Sigmoid colon (tissue), 7 donors: Measurements from ENCODE around the gene LDLRAD2. TPM values are rescaled to one million over a fixed set of nuclear protein-coding genes. Genes with fewer than 3 reads are reported as not detected.
A peak's percentile ranks its signal among the peaks of the same experiment; 100 is the strongest.

Source experiments
- DNase-seq: peaks from one replicate; pipeline ENCODE4 v3.0.0-alpha.2; 2019
- H3K27ac ChIP-seq, 4 donors: fragments of 200-600 bp; sonication (generic); one replicate each; pipeline ENCODE4 v1.5.1; 2016 to 2019; ENCODE audit warnings: mild to moderate bottlenecking in 1 of 4
- H3K27me3 ChIP-seq, 3 donors: fragments of 200-600 bp; sonication (generic); one replicate each; pipeline ENCODE4 v1.5.1; 2019; ENCODE audit warnings: mild to moderate bottlenecking in 1 of 3
- H3K36me3 ChIP-seq, 4 donors: fragments of 200-600 bp; sonication (generic); one replicate each; pipeline ENCODE4 v1.5.1; 2016 to 2019
- H3K4me1 ChIP-seq, 4 donors: fragments of 200-600 bp; sonication (generic); one replicate each; pipeline ENCODE4 v1.5.1; 2017 to 2019
- H3K4me3 ChIP-seq, 4 donors: fragments of 200-600 bp; sonication (generic); one replicate each; pipeline ENCODE4 v1.5.1; 2017 to 2019; ENCODE audit warnings: mild to moderate bottlenecking in 2 of 4, moderate library complexity in 1 of 4
- H3K9me3 ChIP-seq, 4 donors: fragments of 200-600 bp in 3 of 4; sonication (generic) in 3 of 4; one replicate each; pipeline versions ENCODE4 v1.5.1 to v1.6.1; 2013 to 2019
- CTCF ChIP-seq, 4 experiments: fragments of 450-650 bp in 3 of 4; fragments of 200-600 bp in 1 of 4; IDR thresholded peaks; one replicate each; pipeline ENCODE4 v1.5.1; 2016 to 2019; ENCODE audit warnings: antibody characterized with exemption in 4 of 4, mild to moderate bottlenecking in 3 of 4, moderate library complexity in 2 of 4
- EP300 ChIP-seq, 4 donors: sonication (generic); formaldehyde crosslinking; IDR thresholded peaks; one replicate each; pipeline ENCODE4 v1.6.1; 2017; ENCODE audit warnings: antibody characterized with exemption in 4 of 4
- POLR2A ChIP-seq, 2 donors: fragments of 450-650 bp; IDR thresholded peaks; one replicate each; pipeline ENCODE4 v1.6.1; 2016; ENCODE audit warnings: antibody characterized with exemption in 2 of 2, mild to moderate bottlenecking in 2 of 2, moderate library complexity in 2 of 2
- POLR2AphosphoS5 ChIP-seq, 4 donors: sonication (generic); formaldehyde crosslinking; IDR thresholded peaks; one replicate each; pipeline ENCODE4 v1.6.1; 2017; ENCODE audit warnings: antibody characterized with exemption in 4 of 4
- WGBS, 2 donors: extraction: QIAGEN DNeasy Blood & Tissue Kit; methylation state at CpG; one replicate each; pipeline ENCODE4 v1.1.7; 2013; 5-methylcytosine and 5-hydroxymethylcytosine counted together
- intact Hi-C: fragments of 100-400 bp; cut with DNase I; formaldehyde crosslinking; loops from one replicate; pipeline ENCODE4 v1.15.1; 2023
- polyA plus RNA-seq, 3 donors: library from polyadenylated mRNA; stranded (reverse); fragments of 200-250 nt; gene quantifications; one replicate each; pipeline ENCODE4 v1.2.3, GENCODE V29; 2013
- total RNA-seq, 4 donors: library from RNA; depleted of rRNA; stranded (reverse); fragments of >200 nt; gene quantifications; one replicate each; pipeline ENCODE4 v1.1.0, GENCODE V29; 2016
- donor health status: healthy with polysubstance abuse.
- donor health status: Bipolar disorder and iron deficiency.
- donor health status: healthy.

Gene LDLRAD2
- total and polyA plus RNA-seq, 7 donors = under 0.01 to 1.4 (median 0.23) TPM; not detected in 2

GRCh38 chr1:21870611-21871010, 58.5 kb downstream of the LDLRAD2 start:
- WGBS, 2 donors = 94 to 96% methylated on average over 15 of the region's 15 CpGs
- Histone ChIP-seq H3K4me1 (peaks cover 0 to 58% (median 32%) of the 10 kb centered on the region in 4 donors), H3K9me3 (no peaks in the 10 kb centered on the region), H3K4me3 (no peak overlapping the region), H3K27ac (peak overlapping the region; percentile 78 to 88 (median 82)), H3K27me3 (no peaks in the 10 kb centered on the region), H3K36me3 (peaks cover 35 to 87% (median 64%) of the 10 kb centered on the region in 4 donors)
- intact Hi-C loops = no loop called here
- TF ChIP-seq POLR2A (IDR thresholded peaks at IDR 0.05) (no peak), CTCF (IDR thresholded peaks at IDR 0.05) (no peak)
- DNase-seq = no peak

- H3K27me3 ChIP-seq = no peaks in the 10 kb centered on the region
- no peaks in the 10 kb centered on the region for H3K9me3 ChIP-seq
- intact Hi-C loops = no loop called here
- H3K36me3 ChIP-seq = peaks cover 46 to 89% (median 74%) of the 10 kb centered on the region in 4 donors
- peak overlapping the region; percentile 62 to 88 (median 81) for H3K27ac ChIP-seq
- H3K4me3 ChIP-seq = no peak overlapping the region
- WGBS, 2 donors = 78 to 91% methylated on average over 13 of the region's 13 CpGs
- DNase-seq = no peak
- TF ChIP-seq POLR2AphosphoS5 (IDR thresholded peaks at IDR 0.05) = peak in 1 of 4 donors; percentile 7
- no peak for TF ChIP-seq POLR2A (IDR thresholded peaks at IDR 0.05)
- peaks cover 0 to 48% (median 34%) of the 10 kb centered on the region in 4 donors for H3K4me1 ChIP-seq
Observed at GRCh38 chr1:21871943-21872342, 59.9 kb downstream of the LDLRAD2 start.

GRCh38 chr1:21872445-21873079, 60.5 kb downstream of the LDLRAD2 start:
- no peak for DNase-seq
- no peaks in the 10 kb centered on the region for H3K27me3 ChIP-seq
- no peak overlapping the region for H3K4me3 ChIP-seq
- H3K4me1 ChIP-seq = peaks cover 0 to 45% (median 32%) of the 10 kb centered on the region in 4 donors
- intact Hi-C loops = no loop called here
- TF ChIP-seq CTCF (IDR thresholded peaks at IDR 0.05) = no peak
- TF ChIP-seq EP300 (IDR thresholded peaks at IDR 0.05) = no peak
- peaks cover 49 to 90% (median 77%) of the 10 kb centered on the region in 4 donors for H3K36me3 ChIP-seq
- WGBS, 2 donors = 88 to 90% methylated on average over 17 of the region's 17 CpGs
- no peaks in the 10 kb centered on the region for H3K9me3 ChIP-seq
- H3K27ac ChIP-seq = peak overlapping the region; percentile 62 to 88 (median 81)

DNA sequence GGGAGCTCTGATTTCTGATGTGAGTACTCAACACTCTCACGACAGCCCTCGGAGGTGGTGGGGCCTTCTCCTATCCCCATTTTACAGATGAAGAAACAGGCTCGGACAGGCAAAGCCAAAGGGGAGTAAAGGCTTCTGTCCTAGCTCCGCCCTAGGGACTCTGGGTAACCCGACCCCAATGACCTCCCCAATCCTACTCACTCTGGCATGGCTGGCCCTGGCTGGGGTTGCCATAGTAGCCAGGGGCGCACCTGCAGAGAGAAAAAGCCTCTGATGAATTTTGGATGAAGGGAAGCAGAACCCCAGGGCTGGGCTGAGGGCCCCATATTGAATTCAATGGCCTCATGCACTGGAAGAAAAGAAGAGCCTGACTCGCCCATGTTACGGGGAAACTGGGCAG, 61.1 kb downstream of the LDLRAD2 start:
- TF ChIP-seq CTCF (IDR thresholded peaks at IDR 0.05) (no peak), POLR2A (IDR thresholded peaks at IDR 0.05) (no peak)
- peak overlapping the region; percentile 62 to 88 (median 81) for H3K27ac ChIP-seq
- H3K36me3 ChIP-seq = peaks cover 55 to 92% (median 81%) of the 10 kb centered on the region in 4 donors
- no peak overlapping the region for H3K4me3 ChIP-seq
- intact Hi-C loops = no loop called here
- peaks cover 0 to 45% (median 29%) of the 10 kb centered on the region in 4 donors for H3K4me1 ChIP-seq
- no peaks in the 10 kb centered on the region for H3K9me3 ChIP-seq
- no peak for DNase-seq
- H3K27me3 ChIP-seq = no peaks in the 10 kb centered on the region
- 90 to 93% methylated on average over 8 of the region's 8 CpGs for WGBS, 2 donors

GRCh38 chr1:21873761-21874160, 61.7 kb downstream of the LDLRAD2 start:
- no peaks in the 10 kb centered on the region for H3K27me3 ChIP-seq
- H3K9me3 ChIP-seq = no peaks in the 10 kb centered on the region
- H3K27ac ChIP-seq = peak overlapping the region; percentile 62 to 88 (median 81)
- no peak for TF ChIP-seq POLR2AphosphoS5 (IDR thresholded peaks at IDR 0.05)
- no peak for TF ChIP-seq CTCF (IDR thresholded peaks at IDR 0.05)
- TF ChIP-seq EP300 (IDR thresholded peaks at IDR 0.05) = no peak
- TF ChIP-seq POLR2A (IDR thresholded peaks at IDR 0.05) = no peak
- H3K4me1 ChIP-seq = peaks cover 0 to 45% (median 29%) of the 10 kb centered on the region in 4 donors
- intact Hi-C loops = no loop called here
- H3K4me3 ChIP-seq = no peak overlapping the region
- 93 to 95% methylated on average over 10 of the region's 10 CpGs for WGBS, 2 donors
- H3K36me3 ChIP-seq = peaks cover 61 to 92% (median 80%) of the 10 kb centered on the region in 4 donors
- no peak for DNase-seq
